Measurements from ENCODE around the gene LEPROT.

LEPROT gene

DNA sequence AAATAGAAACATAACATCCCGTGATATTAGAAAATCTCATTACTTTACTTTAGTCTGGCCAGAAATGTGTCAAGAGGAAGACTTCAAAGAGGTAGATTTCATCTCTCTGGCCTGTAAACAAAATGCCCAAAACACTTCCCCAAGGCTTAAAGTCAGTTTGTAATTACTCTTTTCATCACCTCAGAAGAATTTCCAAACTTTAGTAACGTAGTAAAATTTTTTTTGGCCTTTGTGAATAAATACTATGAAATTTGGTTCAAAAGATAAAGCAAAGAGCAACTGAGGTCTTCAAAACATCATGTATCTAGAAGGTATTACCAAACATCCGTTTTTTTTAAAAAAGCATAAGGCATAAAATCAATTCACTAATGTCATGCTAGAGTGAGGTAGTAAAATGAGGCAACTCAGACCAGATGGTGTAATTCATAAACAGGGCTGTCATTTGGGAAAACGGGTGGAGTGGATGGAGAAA is 51.4 kb downstream of the LEPROT start:
- no peak for DNase-seq (ENCODE audit: extremely low read depth in 1 of 2, low read depth in 1 of 2)

DNA sequence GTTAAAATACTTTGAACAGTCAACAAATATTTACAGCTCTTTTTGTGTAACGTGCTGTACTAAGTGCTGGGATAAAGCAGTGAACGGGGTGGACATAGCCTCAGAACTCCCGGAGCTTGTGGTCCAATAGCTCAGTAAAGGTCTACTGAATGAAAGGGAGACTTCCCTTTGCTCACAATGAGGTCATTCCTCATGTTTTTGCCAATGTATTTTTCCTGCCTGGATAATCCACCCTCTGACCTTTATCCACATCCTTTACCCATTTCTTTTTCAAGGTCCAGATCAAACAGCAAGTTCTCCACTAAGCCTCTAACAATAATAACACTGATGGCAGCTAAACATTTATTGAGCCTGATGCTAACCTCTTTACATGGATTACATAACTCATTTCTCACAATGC is 55.9 kb downstream of the LEPROT start:
- no peak for DNase-seq (ENCODE audit: extremely low read depth in 1 of 2, low read depth in 1 of 2)

GRCh38 chr1:65477414-65478378 is 57.2 kb downstream of the LEPROT start:
- DNase-seq (ENCODE audit: extremely low read depth in 1 of 2, low read depth in 1 of 2), result no peak

DNA sequence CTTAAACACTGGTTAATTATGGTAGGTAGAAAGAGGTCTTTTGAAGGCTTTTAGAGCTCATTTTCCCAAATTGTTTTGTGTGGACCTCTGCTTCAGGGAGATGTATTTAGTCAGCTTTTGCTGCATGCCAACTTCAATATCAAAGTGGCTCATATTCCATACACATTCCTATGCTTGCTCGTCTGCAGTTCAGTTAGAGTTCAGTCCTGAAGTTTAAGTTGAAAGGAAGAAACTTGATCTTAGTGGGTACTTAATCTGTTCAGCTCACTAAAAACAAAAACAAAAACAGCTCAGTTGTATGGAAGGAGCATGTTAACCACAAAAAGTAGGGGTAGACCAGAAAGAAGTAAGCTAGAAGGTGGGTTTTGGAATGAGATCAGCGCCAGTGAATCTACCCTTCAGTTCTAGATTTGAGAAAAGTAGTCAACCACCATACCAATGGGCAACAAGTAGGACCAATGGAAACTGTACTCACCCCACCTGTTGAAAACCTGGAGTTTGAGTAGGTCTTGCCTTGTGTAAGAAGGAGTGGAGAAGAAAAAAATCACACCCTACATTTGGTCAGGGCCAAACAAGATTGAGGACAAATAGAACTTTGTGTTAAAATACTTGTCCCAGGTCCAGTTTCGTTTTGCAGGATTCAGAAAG is 58.0 kb downstream of the LEPROT start:
- no peak for DNase-seq (ENCODE audit: extremely low read depth in 1 of 2, low read depth in 1 of 2)

- no peak for DNase-seq (ENCODE audit: extremely low read depth in 1 of 2, low read depth in 1 of 2)
Observed at GRCh38 chr1:65479554-65480204, 59.2 kb downstream of the LEPROT start.

DNA sequence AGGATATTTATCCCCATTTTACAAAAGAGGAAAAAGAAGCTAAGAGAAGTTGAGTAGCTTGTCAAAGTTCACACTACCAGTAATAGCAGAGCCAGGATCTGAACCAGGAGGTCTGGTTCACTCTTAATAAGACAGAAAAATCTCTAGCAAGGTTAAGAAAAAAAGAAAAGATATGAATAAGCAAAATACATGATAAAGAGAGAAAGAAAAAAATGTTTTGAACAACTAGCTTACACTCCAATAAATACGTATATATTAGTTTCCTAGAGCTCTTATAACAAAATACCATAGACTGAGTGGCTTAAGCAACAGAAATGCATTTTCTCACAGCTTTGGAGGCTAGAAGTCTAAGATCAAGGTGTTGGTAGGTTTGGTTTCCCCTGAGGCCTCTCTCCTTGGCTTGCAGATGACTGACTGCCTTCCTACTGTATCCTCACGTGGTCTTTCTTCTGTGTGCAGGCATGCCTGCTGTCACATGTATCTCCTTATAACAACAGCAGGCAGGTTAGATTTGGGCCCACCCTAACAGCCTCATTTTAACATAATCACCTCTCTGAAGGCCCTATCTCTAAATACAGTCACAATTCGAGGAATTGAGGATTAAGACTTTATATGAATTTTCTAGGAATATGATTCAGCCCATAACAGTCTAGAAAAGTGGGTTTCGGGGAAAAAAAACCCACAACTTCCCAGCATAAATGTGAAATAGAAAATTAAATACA is 60.4 kb downstream of the LEPROT start:
- no peak for DNase-seq (ENCODE audit: extremely low read depth in 1 of 2, low read depth in 1 of 2)

DNA sequence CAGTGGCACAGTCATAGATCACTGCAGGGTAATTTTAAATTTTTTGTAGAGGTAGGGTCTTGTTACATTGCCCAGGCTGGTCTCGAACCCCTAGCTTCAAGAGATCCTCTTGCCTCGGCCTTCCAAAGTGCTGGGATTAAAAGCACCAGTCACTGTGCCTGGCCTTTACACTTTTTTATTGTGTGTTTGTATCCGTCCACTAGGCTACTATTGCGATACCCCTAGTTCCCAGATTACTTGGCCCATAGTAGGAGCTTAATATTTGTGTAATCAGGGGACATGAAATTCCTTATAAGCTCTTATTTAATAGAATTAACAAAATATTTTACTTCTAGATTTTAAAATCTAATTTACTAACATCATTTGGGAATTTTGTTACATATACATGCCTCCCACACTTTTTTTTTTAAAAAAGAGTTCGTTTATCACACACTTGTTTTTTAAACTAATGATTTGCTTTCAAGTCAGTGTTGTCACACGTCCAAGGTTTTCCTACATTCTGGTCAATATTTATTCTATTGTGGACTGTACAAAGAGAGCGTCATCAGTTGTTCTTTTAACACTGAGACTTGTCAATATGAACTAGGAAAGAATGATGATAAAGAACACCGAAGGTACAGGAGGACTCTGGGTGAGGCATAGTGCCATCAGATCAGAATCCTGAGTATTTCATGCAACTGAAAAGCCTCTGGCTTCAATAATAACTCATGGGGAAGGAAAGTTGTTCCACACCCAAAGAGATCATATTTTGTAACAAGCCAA is 63.7 kb downstream of the LEPROT start:
- no peak for DNase-seq (ENCODE audit: extremely low read depth in 1 of 2, low read depth in 1 of 2)
